CD14-positive monocyte (primary cell): ENCODE measurements around the gene STX8. TPM values are rescaled to one million over a fixed set of nuclear protein-coding genes. Genes with fewer than 3 reads are reported as not detected.

ENCODE experiments used
- DNase-seq, 3 donors: peaks; one replicate each; pipeline ENCODE4 v3.0.0-alpha.2; 2011 to 2022
- H2AFZ ChIP-seq: 2 replicates; pipeline ENCODE4 v1.6.0; 2012; ENCODE audit warnings: mild to moderate bottlenecking, low read depth, low read length, inconsistent platforms; ENCODE audit not compliant: insufficient read depth, poor library complexity, severe bottlenecking
- H3K27ac ChIP-seq, 2 donors: 1 replicate in 1 of 2; 2 replicates in 1 of 2; pipeline ENCODE4 v1.5.1; 2012 to 2013; ENCODE audit warnings: low read length in 2 of 2, control low read depth in 1 of 2, inconsistent platforms in 1 of 2, low read depth in 1 of 2, mild to moderate bottlenecking in 1 of 2
- H3K27me3 ChIP-seq, 2 donors: one replicate each; pipeline versions ENCODE4 v1.6.0 to v1.6.1; 2011 to 2013; ENCODE audit warnings: low read length in 2 of 2; ENCODE audit not compliant: control insufficient read depth in 2 of 2, insufficient read depth in 2 of 2
- H3K36me3 ChIP-seq, 2 donors: replicated peaks in 1 of 2; 1 replicate in 1 of 2; 2 replicates in 1 of 2; pipeline versions ENCODE4 v1.5.1 to v1.6.1; 2012 to 2013; ENCODE audit warnings: low read length in 2 of 2, control low read depth in 1 of 2, inconsistent platforms in 1 of 2, mild to moderate bottlenecking in 1 of 2; ENCODE audit not compliant: insufficient read depth in 2 of 2, control insufficient read depth in 1 of 2
- H3K4me1 ChIP-seq, 2 donors: 1 replicate in 1 of 2; 2 replicates in 1 of 2; pipeline versions ENCODE4 v1.5.1 to v1.6.1; 2012 to 2013; ENCODE audit warnings: low read length in 2 of 2, control low read depth in 1 of 2, inconsistent platforms in 1 of 2, mild to moderate bottlenecking in 1 of 2, moderate library complexity in 1 of 2; ENCODE audit not compliant: insufficient read depth in 2 of 2, control insufficient read depth in 1 of 2
- H3K4me2 ChIP-seq: replicated peaks from 2 replicates; pipeline ENCODE3; 2012; ENCODE audit warnings: low read length, moderate library complexity, mild to moderate bottlenecking; ENCODE audit not compliant: poor library complexity, severe bottlenecking; ENCODE audit errors: extremely low read depth
- H3K4me3 ChIP-seq, 3 experiments: fragments of 200-600 bp in 1 of 3; sonication (generic) in 1 of 3; replicated peaks in 1 of 3; 1 replicate in 2 of 3; 2 replicates in 1 of 3; pipeline ENCODE4 v1.5.1; 2011 to 2013; ENCODE audit warnings: low read length in 3 of 3, mild to moderate bottlenecking in 3 of 3, control low read depth in 2 of 3, low read depth in 2 of 3, inconsistent platforms in 1 of 3, moderate library complexity in 1 of 3
- H3K79me2 ChIP-seq: 2 replicates; pipeline ENCODE4 v1.6.0; 2012; ENCODE audit warnings: mild to moderate bottlenecking, control low read depth, inconsistent platforms, low read length, moderate library complexity; ENCODE audit not compliant: insufficient read depth
- H3K9ac ChIP-seq: 2 replicates; pipeline ENCODE4 v1.6.0; 2017; ENCODE audit warnings: low read length, mild to moderate bottlenecking; ENCODE audit not compliant: insufficient read depth, poor library complexity, severe bottlenecking
- H3K9me3 ChIP-seq, 2 donors: replicated peaks in 1 of 2; 1 replicate in 1 of 2; 2 replicates in 1 of 2; pipeline versions ENCODE4 v1.5.1 to v1.6.1; 2012 to 2013; ENCODE audit warnings: low read length in 2 of 2, control low read depth in 1 of 2; ENCODE audit not compliant: control insufficient read depth in 1 of 2, insufficient read depth in 1 of 2
- H4K20me1 ChIP-seq: 2 replicates; pipeline ENCODE4 v1.6.0; 2012; ENCODE audit warnings: mild to moderate bottlenecking, low read length, control low read depth, moderate library complexity; ENCODE audit not compliant: insufficient read depth
- H3K27ac Mint-ChIP-seq, 7 donors: one replicate each; pipeline ENCODE4 v1.8.0; 2020; ENCODE audit warnings: mild to moderate bottlenecking in 7 of 7, mixed read lengths in 7 of 7, moderate library complexity in 6 of 7, inconsistent platforms in 2 of 7
- H3K27me3 Mint-ChIP-seq, 3 donors: one replicate each; pipeline ENCODE4 v1.8.0; 2021 to 2022; ENCODE audit warnings: low read depth in 3 of 3, mild to moderate bottlenecking in 3 of 3, mixed read lengths in 3 of 3, moderate library complexity in 3 of 3, inconsistent platforms in 1 of 3
- H3K36me3 Mint-ChIP-seq, 2 donors: one replicate each; pipeline ENCODE4 v1.8.0; 2020; ENCODE audit warnings: mixed read lengths in 2 of 2, inconsistent platforms in 1 of 2, mild to moderate bottlenecking in 1 of 2
- H3K4me1 Mint-ChIP-seq: one replicate; pipeline ENCODE4 v1.8.0; 2020; ENCODE audit warnings: mild to moderate bottlenecking, mixed read lengths
- H3K4me3 Mint-ChIP-seq, 2 donors: one replicate each; pipeline ENCODE4 v1.8.0; 2020; ENCODE audit warnings: mild to moderate bottlenecking in 2 of 2, mixed read lengths in 2 of 2, moderate library complexity in 1 of 2
- H3K9me3 Mint-ChIP-seq, 7 donors: one replicate each; pipeline ENCODE4 v1.8.0; 2020 to 2022; ENCODE audit warnings: mixed read lengths in 7 of 7, mild to moderate bottlenecking in 6 of 7, moderate library complexity in 6 of 7, inconsistent platforms in 2 of 7
- CTCF ChIP-seq: fragments of 200-600 bp; IDR thresholded peaks from one replicate; pipeline ENCODE4 v1.8.0; 2022; ENCODE audit warnings: antibody characterized with exemption, mild to moderate bottlenecking
- WGBS: methylation state at CpG from one replicate; pipeline ENCODE4 v1.1.5; 2013; ENCODE audit warnings: missing lambda C conversion rate; ENCODE audit not compliant: insufficient coverage; 5-methylcytosine and 5-hydroxymethylcytosine counted together
- intact Hi-C, 2 donors: fragments of 100-400 bp; cut with micrococcal nuclease; formaldehyde crosslinking; loops; one replicate each; pipeline versions ENCODE4 v1.15.0 to v1.15.1; 2023
- polyA plus RNA-seq, 3 donors: library from polyadenylated mRNA; depleted of rRNA in 1 of 3; unstranded in 2 of 3; stranded (reverse) in 1 of 3; fragments of 300-500 nt in 2 of 3; fragments of >200 nt in 1 of 3; fragmentation: Illumina TruSeq in 2 of 3; gene quantifications; 1 replicate in 2 of 3; 2 replicates in 1 of 3; pipeline ENCODE4 v1.2.3, GENCODE V29; 2012 to 2021

The STX8 gene
- polyA plus RNA-seq, 3 donors: 44.4 to 170 (median 142) TPM

- no peak overlapping the region for H3K9ac ChIP-seq
- no peak for TF ChIP-seq CTCF
- no peaks in the 10 kb centered on the region for H3K4me1 ChIP-seq
- peaks cover 0 to 3% (median 0%) of the 10 kb centered on the region in 7 donors for H3K9me3 Mint-ChIP-seq
- no peak overlapping the region for H3K4me3 ChIP-seq
- peaks cover 4 to 26% of the 10 kb centered on the region in 2 donors for H3K27me3 ChIP-seq
- no peak overlapping the region for H3K27ac ChIP-seq
- no peak overlapping the region for H2AFZ ChIP-seq
- no peaks in the 10 kb centered on the region for H3K36me3 ChIP-seq
- intact Hi-C loops: no loop called here
- peaks cover 22 to 36% (median 28%) of the 10 kb centered on the region in 3 donors for H3K27me3 Mint-ChIP-seq
- H3K9me3 ChIP-seq: no peaks in the 10 kb centered on the region
- H3K27ac Mint-ChIP-seq: no peak overlapping the region
- H3K36me3 Mint-ChIP-seq: no peaks in the 10 kb centered on the region
- no peaks in the 10 kb centered on the region for H3K4me1 Mint-ChIP-seq
- no peaks in the 10 kb centered on the region for H4K20me1 ChIP-seq
- H3K79me2 ChIP-seq: no peaks in the 10 kb centered on the region
- no peak overlapping the region for H3K4me3 Mint-ChIP-seq
- DNase-seq: no peak
- WGBS: 88% methylated on average over 14 of the region's 15 CpGs
- H3K4me2 ChIP-seq: no peak overlapping the region
These were observed 345.3 kb downstream of the STX8 start for GRCh38 chr17:9230346-9230745.

- H3K4me1 ChIP-seq: no peaks in the 10 kb centered on the region
- intact Hi-C loops: no loop called here
- no peak overlapping the region for H2AFZ ChIP-seq
- no peaks in the 10 kb centered on the region for H4K20me1 ChIP-seq
- Mint-ChIP-seq H3K27me3 (peaks cover 19 to 31% (median 27%) of the 10 kb centered on the region in 3 donors), H3K9me3 (peaks cover 0 to 3% (median 0%) of the 10 kb centered on the region in 7 donors), H3K4me1 (no peaks in the 10 kb centered on the region), H3K36me3 (no peaks in the 10 kb centered on the region), H3K27ac (no peak overlapping the region), H3K4me3 (no peak overlapping the region)
- no peak overlapping the region for H3K4me3 ChIP-seq
- no peaks in the 10 kb centered on the region for H3K9me3 ChIP-seq
- DNase-seq: no peak
- peaks cover 4 to 26% of the 10 kb centered on the region in 2 donors for H3K27me3 ChIP-seq
- no peak overlapping the region for H3K4me2 ChIP-seq
- no peak overlapping the region for H3K27ac ChIP-seq
- no peaks in the 10 kb centered on the region for H3K36me3 ChIP-seq
- TF ChIP-seq CTCF: no peak
- 84% methylated on average over 6 of the region's 9 CpGs for WGBS
- no peaks in the 10 kb centered on the region for H3K79me2 ChIP-seq
- H3K9ac ChIP-seq: no peak overlapping the region
These were observed 345.8 kb downstream of the STX8 start for GRCh38 chr17:9229826-9230201.
